CD4-positive, alpha-beta T cell (primary cell): Measurements from ENCODE around the gene VMO1. TPM values are rescaled to one million over a fixed set of nuclear protein-coding genes. Genes with fewer than 3 reads are reported as not detected.

Source experiments
- ATAC-seq: fragments of 200-7000 bp; cut with Tn5 transposase; one replicate; pipeline ENCODE4 v1.10.0; 2022; ENCODE audit warnings: mild to moderate bottlenecking; ENCODE audit not compliant: poor library complexity
- CTCF ChIA-PET: fragments of 350-600 bp; sonication (Branson Sonifier 250); formaldehyde crosslinking; loops from one replicate; lab custom pipeline; 2021; ENCODE audit warnings: antibody characterized with exemption, inconsistent platforms; lab: Charles Lee
- POLR2A ChIA-PET: fragments of 350-600 bp; sonication (Branson Sonifier 250); formaldehyde crosslinking; loops from one replicate; lab custom pipeline; 2021; ENCODE audit warnings: antibody characterized with exemption, inconsistent platforms; lab: Charles Lee
- DNase-seq, 14 experiments: peaks; one replicate each; pipeline ENCODE4 v3.0.0-alpha.2; 2013 to 2020; ENCODE audit warnings: mixed read lengths in 2 of 14
- H3K27ac ChIP-seq, 2 donors: one replicate each; pipeline versions ENCODE4 v1.5.1 to v1.7.0; 2013; ENCODE audit warnings: low read length in 2 of 2, low read depth in 1 of 2, mild to moderate bottlenecking in 1 of 2
- H3K27me3 ChIP-seq, 2 experiments: 1 replicate in 1 of 2; 2 replicates in 1 of 2; pipeline versions ENCODE4 v1.6.1 to v1.7.0; 2013; ENCODE audit warnings: low read length in 2 of 2, control low read depth in 1 of 2, mild to moderate bottlenecking in 1 of 2, moderate library complexity in 1 of 2; ENCODE audit not compliant: insufficient read depth in 2 of 2, control insufficient read depth in 1 of 2
- H3K36me3 ChIP-seq: one replicate; pipeline ENCODE4 v1.6.1; 2013; ENCODE audit warnings: low read length, control low read depth; ENCODE audit not compliant: insufficient read depth
- H3K4me1 ChIP-seq: one replicate; pipeline ENCODE4 v1.6.1; 2013; ENCODE audit warnings: low read length, control low read depth; ENCODE audit not compliant: insufficient read depth
- H3K4me3 ChIP-seq: one replicate; pipeline ENCODE4 v1.5.1; 2013; ENCODE audit warnings: mild to moderate bottlenecking, low read length, moderate library complexity
- H3K9me3 ChIP-seq, 2 experiments: 1 replicate in 1 of 2; 2 replicates in 1 of 2; pipeline versions ENCODE4 v1.6.1 to v1.7.0; 2013; ENCODE audit warnings: low read length in 2 of 2, mild to moderate bottlenecking in 2 of 2, control low read depth in 1 of 2, moderate library complexity in 1 of 2; ENCODE audit not compliant: control insufficient read depth in 1 of 2, insufficient read depth in 1 of 2
- H3K27ac Mint-ChIP-seq: one replicate; pipeline ENCODE4 v1.8.0; 2020; ENCODE audit warnings: mixed read lengths
- H3K27me3 Mint-ChIP-seq: one replicate; pipeline ENCODE4 v1.8.0; 2021; ENCODE audit warnings: mixed read lengths
- H3K36me3 Mint-ChIP-seq: one replicate; pipeline ENCODE4 v1.8.0; 2021; ENCODE audit warnings: low read depth, mixed read lengths
- H3K4me1 Mint-ChIP-seq: one replicate; pipeline ENCODE4 v1.8.0; 2021; ENCODE audit warnings: low read depth, mixed read lengths
- H3K4me3 Mint-ChIP-seq: one replicate; pipeline ENCODE4 v1.8.0; 2020; ENCODE audit warnings: mild to moderate bottlenecking, mixed read lengths
- H3K9me3 Mint-ChIP-seq: one replicate; pipeline ENCODE4 v1.8.0; 2020; ENCODE audit warnings: mixed read lengths
- CTCF ChIP-seq: fragments of 200-600 bp; IDR thresholded peaks from one replicate; pipeline ENCODE4 v1.8.0; 2022; ENCODE audit warnings: antibody characterized with exemption, mild to moderate bottlenecking
- intact Hi-C, 2 experiments: fragments of 100-400 bp; cut with DNase I in 1 of 2; cut with micrococcal nuclease in 1 of 2; formaldehyde crosslinking; loops; one replicate each; pipeline versions ENCODE4 v1.15.1 to v1.9.0; 2023 to 2025; cut with DNase I, micrococcal nuclease
- total RNA-seq, 174 experiments: library from RNA in 2 of 174; stranded (reverse) in 2 of 174; gene quantifications; one replicate each; pipeline ENCODE4 v1.2.3 and lab custom pipeline; 2021 to 2026

The VMO1 gene
- total RNA-seq, 2 experiments from 2014 or later = not detected

- CTCF ChIA-PET = no interaction called here
- no peaks in the 10 kb centered on the region for H3K36me3 Mint-ChIP-seq
- Histone ChIP-seq H3K27ac (peak overlapping the region in 1 of 2 donors; percentile 40), H3K4me3 (no peak overlapping the region), H3K9me3 (no peaks in the 10 kb centered on the region), H3K36me3 (no peaks in the 10 kb centered on the region), H3K4me1 (peaks cover 5% of the 10 kb centered on the region), H3K27me3 (no peaks in the 10 kb centered on the region)
- DNase-seq (peak in 1 of 14 experiments; percentile 39), ATAC-seq (no peak)
- intact Hi-C loops = no loop called here
- no peak overlapping the region for H3K27ac Mint-ChIP-seq
- no peak for TF ChIP-seq CTCF
- POLR2A ChIA-PET = no interaction called here
- H3K4me3 Mint-ChIP-seq = no peak overlapping the region
- peaks cover 7% of the 10 kb centered on the region for H3K27me3 Mint-ChIP-seq
- peaks cover 4% of the 10 kb centered on the region for H3K4me1 Mint-ChIP-seq
- H3K9me3 Mint-ChIP-seq = no peaks in the 10 kb centered on the region
Observed at GRCh38 chr17:4766723-4767122, 19.4 kb downstream of the VMO1 start.

GRCh38 chr17:4766201-4766600 lies 20.0 kb downstream of the VMO1 start:
- ATAC-seq = no peak

GRCh38 chr17:4764595-4764994 lies 21.6 kb downstream of the VMO1 start:
- H3K27me3 Mint-ChIP-seq = peaks cover 15% of the 10 kb centered on the region
- TF ChIP-seq CTCF = no peak
- Histone ChIP-seq H3K4me1 (no peaks in the 10 kb centered on the region), H3K36me3 (no peaks in the 10 kb centered on the region), H3K27ac (no peak overlapping the region), H3K27me3 (no peaks in the 10 kb centered on the region), H3K4me3 (no peak overlapping the region), H3K9me3 (no peaks in the 10 kb centered on the region)
- no peaks in the 10 kb centered on the region for H3K36me3 Mint-ChIP-seq
- no peaks in the 10 kb centered on the region for H3K9me3 Mint-ChIP-seq
- CTCF ChIA-PET = no interaction called here
- H3K4me1 Mint-ChIP-seq = no peaks in the 10 kb centered on the region
- DNase-seq (peak in 1 of 14 experiments; percentile 36), ATAC-seq (no peak)
- intact Hi-C loops = no loop called here
- H3K4me3 Mint-ChIP-seq = no peak overlapping the region
- POLR2A ChIA-PET = no interaction called here
- no peak overlapping the region for H3K27ac Mint-ChIP-seq

More at GRCh38 chr17:4766201-4766600, 20.0 kb downstream of the VMO1 start:
- Mint-ChIP-seq H3K4me1 (no peaks in the 10 kb centered on the region), H3K27me3 (peaks cover 5% of the 10 kb centered on the region), H3K36me3 (no peaks in the 10 kb centered on the region), H3K4me3 (no peak overlapping the region), H3K9me3 (no peaks in the 10 kb centered on the region), H3K27ac (no peak overlapping the region)
- Histone ChIP-seq H3K4me3 (no peak overlapping the region), H3K27ac (peak overlapping the region in 1 of 2 donors; percentile 40), H3K27me3 (no peaks in the 10 kb centered on the region), H3K9me3 (no peaks in the 10 kb centered on the region), H3K36me3 (no peaks in the 10 kb centered on the region), H3K4me1 (no peaks in the 10 kb centered on the region)
- ChIA-PET POLR2A (no interaction called here), CTCF (no interaction called here)
- peak in 3 of 14 experiments; percentile 25 to 62 (median 45) for DNase-seq
- intact Hi-C loops = no loop called here
- no peak for TF ChIP-seq CTCF
